Activated CD4-positive, alpha-beta T cell treated with anti-CD3 and anti-CD28 coated beads, Interleukin-2, amount 50 U/mL, for 16 hours (primary cell): ENCODE measurements around the gene MAPK4.
"Not testable (repeated sequence)": the region's sequence is repeated elsewhere in the genome, so short reads cannot be mapped to it uniquely, and the experiment has no call there.

ENCODE experiments used
- DNase-seq: peaks from one replicate; pipeline ENCODE4 v3.0.0-alpha.2; 2020

MAPK4 gene

GRCh38 chr18:50695431-50696176, 135.7 kb downstream of the MAPK4 start:
- DNase-seq = no peak

DNA sequence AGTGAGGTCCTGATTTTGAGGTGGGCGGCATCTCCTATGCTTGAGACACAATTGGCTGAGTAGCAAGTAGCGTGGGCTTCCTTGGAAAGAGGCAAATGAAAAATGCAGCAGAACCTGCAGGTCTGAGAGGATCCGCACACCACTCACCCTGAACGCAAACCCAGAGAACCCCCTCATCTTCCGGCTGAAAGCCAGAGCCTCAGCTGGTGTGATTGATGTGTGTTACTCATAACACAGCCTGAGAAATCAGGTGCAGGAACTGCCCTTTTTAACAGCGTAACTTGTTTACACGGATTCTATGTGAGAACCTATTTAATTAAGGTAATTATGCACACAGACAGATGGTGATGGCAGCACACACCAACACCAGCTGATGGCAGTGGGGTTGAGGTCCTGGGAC, 136.5 kb downstream of the MAPK4 start:
- DNase-seq = no peak

- no peak for DNase-seq
Observed at GRCh38 chr18:50696929-50697328, 137.0 kb downstream of the MAPK4 start.

- DNase-seq = no peak
Observed at GRCh38 chr18:50697509-50697908, 137.6 kb downstream of the MAPK4 start.

GRCh38 chr18:50700245-50701165, 140.6 kb downstream of the MAPK4 start:
- DNase-seq = no peak

DNA sequence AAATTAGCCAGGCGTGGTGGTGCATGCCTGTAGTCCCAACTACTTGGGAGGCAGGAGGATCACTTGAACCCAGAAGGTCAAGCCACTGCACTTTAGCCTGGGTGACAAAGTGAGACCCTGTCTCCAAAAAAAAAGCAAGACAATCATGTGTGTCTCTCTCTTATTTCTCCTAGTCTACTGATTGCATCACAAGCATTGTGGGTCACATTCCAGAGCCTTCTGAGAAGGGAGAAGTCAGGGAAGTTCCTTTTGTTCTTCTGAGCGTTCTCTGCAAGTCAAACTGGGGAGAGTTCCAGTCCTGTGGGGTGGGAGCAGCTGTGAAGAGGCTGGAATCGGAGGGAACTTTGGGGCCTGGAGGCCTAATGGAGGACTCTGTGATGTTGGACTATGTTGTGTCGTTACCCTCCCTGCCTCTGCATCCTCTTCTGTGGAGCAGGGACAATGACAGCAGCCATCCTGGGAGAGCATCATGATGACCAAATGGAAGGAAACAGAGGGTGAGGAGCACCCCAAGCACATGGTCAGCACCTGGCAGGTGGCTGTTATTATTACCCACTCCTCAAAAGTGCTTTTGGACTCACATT, 144.6 kb downstream of the MAPK4 start:
- no peak for DNase-seq

GRCh38 chr18:50706199-50706598, 146.3 kb downstream of the MAPK4 start:
- no peak for DNase-seq

DNA sequence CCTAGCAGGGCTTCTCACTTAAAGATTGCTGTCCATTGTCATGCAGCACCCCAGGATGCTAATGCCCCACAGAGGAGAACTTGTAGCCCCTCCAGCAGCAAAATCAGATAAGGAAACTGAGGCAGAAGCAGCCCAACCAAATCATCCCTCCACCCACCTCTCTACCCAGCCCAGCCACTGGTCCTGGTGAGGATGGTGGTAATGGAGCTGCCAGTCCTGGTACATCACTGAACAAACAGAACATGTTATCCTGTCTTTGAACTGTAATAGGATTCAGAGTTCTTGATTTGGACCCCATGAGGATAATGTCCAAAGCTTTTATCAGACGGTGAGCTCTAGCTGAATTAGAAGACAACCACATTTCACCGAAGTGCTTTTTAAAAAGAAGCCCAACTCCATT, 146.8 kb downstream of the MAPK4 start:
- DNase-seq = no peak

GRCh38 chr18:50707297-50707696, 147.4 kb downstream of the MAPK4 start:
- not testable (repeated sequence) for DNase-seq

- no peak for DNase-seq
Observed at GRCh38 chr18:50707855-50708469, 148.1 kb downstream of the MAPK4 start.

DNA sequence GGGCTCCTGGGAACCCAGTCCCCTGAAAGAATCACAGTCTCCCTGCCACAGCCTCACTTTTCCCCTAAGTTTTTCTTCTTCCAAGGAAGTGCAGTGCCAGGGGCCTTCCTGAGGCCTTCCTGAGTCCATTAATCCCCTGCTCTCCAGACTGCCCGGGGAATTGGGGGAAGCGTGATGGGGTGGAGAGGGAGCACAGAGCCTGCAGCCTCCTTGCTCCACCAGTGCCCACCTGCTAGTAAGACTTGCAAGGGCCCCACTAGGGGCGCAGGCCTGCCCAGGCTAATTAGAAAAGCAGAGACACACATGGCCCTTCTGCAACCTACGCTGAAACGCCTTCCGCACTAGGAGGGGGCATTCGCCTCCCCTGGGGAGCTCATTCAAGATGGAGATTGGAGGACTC, 149.3 kb downstream of the MAPK4 start:
- no peak for DNase-seq

DNA sequence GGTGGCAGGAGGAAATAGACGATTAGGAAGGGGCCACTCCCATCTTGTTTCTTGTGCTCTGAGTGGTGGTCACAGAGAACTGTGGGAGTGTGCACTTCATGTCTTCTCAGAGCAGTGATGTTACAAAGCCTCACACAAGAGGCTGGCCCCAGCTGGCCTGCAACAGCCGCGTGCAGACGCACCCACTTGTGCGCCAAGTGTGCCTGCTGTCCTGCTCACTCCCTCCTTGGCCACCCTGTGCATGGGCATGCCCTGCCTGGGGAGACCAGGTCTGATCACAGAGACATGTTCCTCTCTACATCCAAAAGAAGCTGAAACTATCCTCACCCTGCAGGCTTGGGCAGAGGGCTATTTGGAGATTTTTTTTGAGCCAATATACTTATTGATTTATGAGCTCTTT, 151.5 kb downstream of the MAPK4 start:
- no peak for DNase-seq

- no peak for DNase-seq
Observed at GRCh38 chr18:50715919-50716318, 156.0 kb downstream of the MAPK4 start.

- no peak for DNase-seq
Observed at GRCh38 chr18:50716902-50717301, 157.0 kb downstream of the MAPK4 start.

DNA sequence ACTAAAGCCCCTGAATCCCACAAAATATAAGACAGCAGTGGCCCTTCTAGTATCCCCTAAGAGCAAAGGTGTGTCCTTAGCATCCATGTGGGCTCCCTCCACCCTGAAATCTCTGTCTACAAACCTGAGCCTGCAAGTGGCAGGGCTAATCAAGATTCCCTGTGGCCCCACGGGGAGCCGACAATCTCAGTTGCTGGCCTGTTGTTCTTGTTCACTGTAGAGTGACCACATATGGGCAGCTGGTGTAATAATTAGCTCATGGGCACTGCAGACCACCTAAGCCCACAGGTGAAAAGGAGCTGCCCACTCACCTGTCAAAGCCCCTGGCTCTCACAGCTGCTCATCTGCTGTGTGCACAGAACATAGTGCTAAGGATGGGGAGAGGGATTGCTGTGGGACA, 157.7 kb downstream of the MAPK4 start:
- no peak for DNase-seq

GRCh38 chr18:50719471-50720324, 159.8 kb downstream of the MAPK4 start:
- no peak for DNase-seq

DNA sequence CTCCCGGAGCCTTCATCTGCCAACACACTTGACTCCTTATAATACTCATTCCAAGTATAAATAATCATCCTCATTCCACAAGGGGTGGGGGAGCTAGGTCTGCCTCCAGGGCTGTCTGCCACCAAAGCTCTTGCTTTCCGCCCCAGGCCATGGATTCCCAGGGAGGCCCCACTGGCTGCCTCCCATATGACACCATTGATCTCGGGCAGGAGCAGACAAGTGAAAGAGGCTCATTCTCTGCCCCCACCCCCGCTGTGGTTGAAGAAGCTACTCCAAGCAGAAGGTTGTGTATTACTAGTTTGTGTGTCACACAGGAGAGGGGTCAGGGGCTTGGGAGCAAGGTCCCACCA, 160.4 kb downstream of the MAPK4 start:
- DNase-seq = no peak

- DNase-seq = no peak
Observed at GRCh38 chr18:50721006-50721405, 161.1 kb downstream of the MAPK4 start.

GRCh38 chr18:50721451-50722120, 161.7 kb downstream of the MAPK4 start:
- no peak for DNase-seq

DNA sequence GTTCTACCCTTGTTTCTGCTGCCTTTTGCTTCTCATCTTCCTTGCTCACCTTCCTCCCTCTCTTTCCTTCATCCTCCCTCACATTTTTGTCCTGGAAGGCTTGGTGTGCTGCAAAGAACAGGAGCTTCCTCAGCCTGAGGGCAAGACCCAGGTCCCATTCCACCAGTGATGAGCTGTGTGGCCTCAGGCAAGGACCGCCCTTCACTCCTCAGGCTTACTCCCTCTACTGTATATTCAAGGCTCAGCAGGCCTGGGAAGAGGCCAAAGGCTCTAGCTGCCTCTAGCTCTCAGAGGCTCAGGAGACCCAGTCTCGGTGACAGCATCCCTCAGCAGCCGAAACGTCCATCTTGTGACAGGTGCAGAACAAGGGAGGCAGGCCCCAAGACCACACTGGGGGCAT, 162.4 kb downstream of the MAPK4 start:
- DNase-seq = no peak

DNA sequence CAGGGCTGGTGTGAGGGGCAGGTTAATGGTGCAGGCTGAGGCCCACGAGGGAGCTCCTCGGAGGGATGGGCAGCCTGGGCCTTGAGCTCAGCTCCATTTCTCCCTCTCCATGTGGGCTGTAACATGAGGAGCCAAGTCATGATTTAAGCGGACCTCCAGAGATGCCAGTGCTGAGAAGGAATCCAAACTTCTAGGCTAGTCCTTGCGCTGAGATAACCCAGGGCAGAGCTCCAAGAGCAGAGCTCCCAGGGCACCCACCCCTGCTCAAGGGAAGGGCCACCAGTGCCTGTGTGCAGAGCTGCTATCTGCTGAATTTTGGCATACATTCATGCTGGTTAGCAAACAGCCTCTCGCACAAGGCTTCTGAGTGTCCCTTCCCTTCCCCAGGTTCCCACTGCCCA, 164.9 kb downstream of the MAPK4 start:
- no peak for DNase-seq
